ENCODE results near the gene PRR7. TPM values are rescaled to one million over a fixed set of nuclear protein-coding genes. Genes with fewer than 3 reads are reported as not detected.

PRR7 gene
- total and polyA plus RNA-seq, 2 of the 13 experiments (the other 11 are each of a cell fraction or from before 2014, with no cell fraction given), result 4.8 to 5.0 TPM

DNA sequence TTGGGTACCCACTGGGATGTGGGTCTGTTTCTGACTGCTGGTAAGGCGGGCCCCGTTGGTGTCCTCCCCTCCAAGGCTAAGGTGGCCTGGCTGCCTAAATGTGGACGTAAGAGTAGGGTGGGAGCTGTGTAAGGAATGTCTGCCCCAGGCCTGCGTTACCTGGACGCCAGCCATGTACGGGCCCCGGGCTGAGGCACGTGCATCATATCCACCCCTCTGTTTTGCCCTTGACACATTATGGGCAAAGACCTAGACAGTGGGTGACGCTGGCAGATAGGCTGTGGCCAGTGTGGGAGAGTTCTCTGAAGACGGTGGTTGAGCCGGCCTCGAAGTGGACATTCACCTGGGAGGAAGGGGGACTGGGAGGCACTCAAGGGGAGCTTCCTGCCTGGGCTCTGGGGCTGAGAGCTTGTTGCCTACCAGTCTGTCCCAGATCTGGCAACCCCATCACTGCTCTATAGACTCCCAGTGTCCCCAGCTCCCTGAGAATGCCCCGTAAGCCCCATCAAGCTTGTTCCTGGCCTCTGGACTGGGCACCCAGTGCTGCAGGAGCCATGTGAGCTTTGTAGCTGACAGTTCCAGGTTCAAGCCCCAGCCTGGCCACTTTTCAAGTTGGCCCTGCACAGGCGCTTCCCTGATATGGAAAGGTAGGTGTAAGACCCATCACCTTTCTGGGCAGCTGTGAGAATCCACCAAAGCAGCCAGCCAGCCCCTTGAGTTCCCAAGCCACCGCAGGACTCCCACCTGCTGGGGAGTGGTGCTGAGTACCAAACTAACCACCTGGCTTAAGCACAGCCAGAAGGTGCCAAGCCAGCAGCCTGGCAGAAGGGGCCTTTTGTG, 3.2 kb upstream of the PRR7 start:
- Histone ChIP-seq H3K9me3 (ENCODE audit: low read length) (no peaks in the 10 kb centered on the region), H3K27me3 (ENCODE audit: control insufficient read depth in 1 of 2, insufficient read depth in 2 of 2, low read length in 2 of 2) (no peaks in the 10 kb centered on the region), H3K27ac (ENCODE audit: extremely low read length, insufficient read depth, low read length) (no peak overlapping the region), H2AFZ (ENCODE audit: low read length) (no peak overlapping the region), H3K4me1 (ENCODE audit: insufficient read depth, low read length) (peaks cover 31% of the 10 kb centered on the region), H3K4me2 (ENCODE audit: low read depth, low read length) (no peak overlapping the region), H4K20me1 (ENCODE audit: insufficient read depth, low read length) (peaks cover 2% of the 10 kb centered on the region; the same call in 1 of the 2 replicates), H3K79me2 (ENCODE audit: insufficient read depth, low read length) (no peaks in the 10 kb centered on the region), H3K4me3 (replicated peaks in 1 of 3; ENCODE audit: insufficient read depth in 1 of 3, low read depth in 2 of 3, low read length in 3 of 3) (no peak overlapping the region), H3K36me3 (replicated peaks in 1 of 2; ENCODE audit: control insufficient read depth in 1 of 2, insufficient read depth in 2 of 2, low read length in 2 of 2) (peaks cover 0 to 13% of the 10 kb centered on the region in 2 experiments; a peak in 2 of 5 replicates), H3K9ac (ENCODE audit: insufficient read depth, low read depth, low read length) (no peak overlapping the region)
- DNase-seq (ENCODE audit: low spot score) (no peak), ATAC-seq (no peak), FAIRE-seq (no peak)
- POLR2A ChIA-PET, result interaction anchor here (1.5 to 3.3 kb wide), 3 partner anchors 12 to 16 kb away, joined by 4 to 19 read pairs (median 8); partner anchors contain the start of gene GRK6
- TF ChIP-seq AGO1 (IDR thresholded peaks at IDR 0.05; ENCODE audit: low read depth, low read length, poor library complexity, severe bottlenecking) (peak; percentile 5), ZSCAN12 (CRISPR knock-in tag; IDR thresholded peaks at IDR 0.05) (no peak), AGO2 (optimal IDR thresholded peaks at IDR 0.05; ENCODE audit: low read depth, low read length) (peak; percentile 37), POLR2G (IDR thresholded peaks at IDR 0.05; ENCODE audit: low read depth, low read length) (peak; percentile 29), RBM22 (optimal IDR thresholded peaks at IDR 0.05; ENCODE audit: low read length) (peak; percentile 30)
- BruUV-seq (replicated peaks), result no TSS peak
- CTCF ChIA-PET (ENCODE audit: low intra/inter-chr PET ratio, low total read pairs), result no interaction called here
- intact Hi-C loops (cut with micrococcal nuclease; ENCODE audit: unreplicated experiment) (no loop called here), in situ Hi-C loops (cut with HindIII; ENCODE audit: extremely low pct_ligation_motif_present, low pct_unique_long_range_greater_than_20kb) (no loop called here)
- 100% methylated on average over 8 of the region's 15 CpGs for WGBS (ENCODE audit: low lambda C conversion rate)

All from HepG2 (cell line).